ENCODE results near the gene TSPAN9.

Gene TSPAN9

DNA sequence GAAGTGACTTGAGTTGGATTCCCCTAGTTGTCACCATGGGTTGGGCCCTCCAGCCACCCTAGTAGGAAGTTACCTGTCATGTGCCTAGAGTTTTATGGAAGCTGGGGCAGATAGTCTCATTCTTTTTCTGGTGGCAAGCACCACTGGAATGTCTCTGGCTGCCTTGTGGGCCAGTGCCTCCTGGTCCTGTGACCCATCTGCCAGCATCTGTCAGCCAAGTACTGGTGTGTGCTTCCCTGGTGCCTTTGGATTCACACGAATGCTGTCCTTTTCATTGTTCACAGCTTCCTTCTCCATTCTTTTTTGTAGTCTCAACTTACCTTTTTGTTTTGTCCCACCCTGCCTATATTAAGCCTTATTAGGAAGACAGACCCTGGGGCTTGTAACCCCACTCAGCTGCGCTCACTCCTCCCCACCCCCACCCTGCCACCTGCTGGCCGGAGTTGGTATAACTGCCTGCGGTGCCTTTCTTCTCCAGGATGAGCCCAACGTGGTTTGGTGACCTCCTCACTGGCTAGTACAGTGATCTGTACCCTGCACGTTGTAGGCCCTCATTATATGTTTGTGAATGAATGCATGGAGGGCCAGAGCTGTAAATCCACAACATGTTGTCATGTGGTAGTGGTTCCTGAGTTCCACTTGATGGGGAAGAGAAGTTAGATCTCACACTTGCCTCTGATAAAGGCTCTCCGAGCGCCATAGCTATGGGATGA, 125.7 kb downstream of the TSPAN9 start:
- POLR2A ChIA-PET: interaction anchor here (0.5 kb wide), 1 partner anchor 12 kb away, joined by 3 read pairs; no protein-coding TSS in a partner anchor
- WGBS (ENCODE audit: insufficient coverage): 42% methylated on average over 4 of the region's 8 CpGs
- Histone ChIP-seq H3K27ac (ENCODE audit: insufficient read depth in 1 of 2, low read depth in 1 of 2, low read length in 2 of 2, poor library complexity in 1 of 2, severe bottlenecking in 2 of 2) (no peak overlapping the region), H3K9me3 (ENCODE audit: control extremely low read depth in 1 of 5, control insufficient read depth in 4 of 5, insufficient read depth in 2 of 5, low read depth in 1 of 5, low read length in 4 of 5) (no peaks in the 10 kb centered on the region), H3K27me3 (replicated peaks in 2 of 5; ENCODE audit: control insufficient read depth in 4 of 5, insufficient read depth in 5 of 5, low read length in 4 of 5) (peaks cover 0 to 66% (median 31%) of the 10 kb centered on the region in 5 experiments), H3K4me1 (ENCODE audit: control extremely low read depth in 1 of 4, control insufficient read depth in 4 of 4, insufficient read depth in 4 of 4, low read length in 3 of 4) (peaks cover 0 to 33% (median 30%) of the 10 kb centered on the region in 4 experiments), H3K36me3 (ENCODE audit: control insufficient read depth in 4 of 4, insufficient read depth in 4 of 4, low read length in 3 of 4) (no peaks in the 10 kb centered on the region), H3K4me3 (ENCODE audit: control insufficient read depth in 1 of 7, extremely low read depth in 1 of 7, insufficient read depth in 4 of 7, low read depth in 2 of 7, low read length in 6 of 7) (no peak overlapping the region)
- CTCF ChIA-PET: interaction anchor here (0.7 to 2.8 kb wide), 27 partner anchors 8 to 77 kb away, joined by 3 to 10 read pairs (median 4); no protein-coding TSS in a partner anchor
- peak; percentile 50 to 68 (median 56) for DNase-seq

GRCh38 chr12:3203713-3204112, 126.5 kb downstream of the TSPAN9 start:
- 36% methylated on average over 2 of the region's 2 CpGs for WGBS (ENCODE audit: insufficient coverage)
- Histone ChIP-seq H3K27me3 (replicated peaks in 2 of 5; ENCODE audit: control insufficient read depth in 4 of 5, insufficient read depth in 5 of 5, low read length in 4 of 5) (peaks cover 0 to 66% (median 31%) of the 10 kb centered on the region in 5 experiments), H3K36me3 (ENCODE audit: control insufficient read depth in 4 of 4, insufficient read depth in 4 of 4, low read length in 3 of 4) (no peaks in the 10 kb centered on the region), H3K9me3 (ENCODE audit: control extremely low read depth in 1 of 5, control insufficient read depth in 4 of 5, insufficient read depth in 2 of 5, low read depth in 1 of 5, low read length in 4 of 5) (no peaks in the 10 kb centered on the region), H3K4me1 (ENCODE audit: control extremely low read depth in 1 of 4, control insufficient read depth in 4 of 4, insufficient read depth in 4 of 4, low read length in 3 of 4) (peaks cover 0 to 33% (median 30%) of the 10 kb centered on the region in 4 experiments), H3K27ac (ENCODE audit: insufficient read depth in 1 of 2, low read depth in 1 of 2, low read length in 2 of 2, poor library complexity in 1 of 2, severe bottlenecking in 2 of 2) (no peak overlapping the region), H3K4me3 (ENCODE audit: control insufficient read depth in 1 of 7, extremely low read depth in 1 of 7, insufficient read depth in 4 of 7, low read depth in 2 of 7, low read length in 6 of 7) (no peak overlapping the region)
- POLR2A ChIA-PET: interaction anchor here (0.5 kb wide), 1 partner anchor 12 kb away, joined by 3 read pairs; no protein-coding TSS in a partner anchor
- no peak for DNase-seq
- CTCF ChIA-PET: interaction anchor here (0.7 to 2.8 kb wide), 16 partner anchors 10 to 71 kb away, joined by 3 to 10 read pairs (median 5); no protein-coding TSS in a partner anchor

DNA sequence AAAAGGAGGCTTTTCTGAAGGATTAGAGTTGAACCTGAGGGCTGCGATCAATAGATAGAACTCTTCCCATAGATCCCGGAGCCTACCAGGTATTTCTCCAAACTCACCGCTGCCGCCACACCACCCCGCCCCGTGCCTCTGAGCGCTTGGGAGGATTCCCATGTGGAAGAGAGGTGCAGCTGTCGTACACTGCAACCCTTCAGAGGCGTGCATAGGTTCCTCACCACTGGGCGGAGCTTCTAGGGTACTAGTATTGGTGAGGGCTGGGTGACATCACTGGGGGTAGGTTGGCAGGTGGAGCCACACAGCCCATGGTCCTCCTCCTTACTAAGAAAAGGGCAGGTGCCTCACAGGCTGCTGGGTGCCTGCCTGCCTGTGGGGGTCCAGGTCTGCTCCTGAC, 127.0 kb downstream of the TSPAN9 start:
- DNase-seq: no peak
- no peaks in the 10 kb centered on the region for H3K9me3 ChIP-seq (ENCODE audit: control extremely low read depth in 1 of 5, control insufficient read depth in 4 of 5, insufficient read depth in 2 of 5, low read depth in 1 of 5, low read length in 4 of 5)
- H3K4me1 ChIP-seq (ENCODE audit: control extremely low read depth in 1 of 4, control insufficient read depth in 4 of 4, insufficient read depth in 4 of 4, low read length in 3 of 4): peaks cover 0 to 33% (median 30%) of the 10 kb centered on the region in 4 experiments
- H3K27me3 ChIP-seq (replicated peaks in 2 of 5; ENCODE audit: control insufficient read depth in 4 of 5, insufficient read depth in 5 of 5, low read length in 4 of 5): peaks cover 0 to 62% (median 29%) of the 10 kb centered on the region in 5 experiments
- H3K27ac ChIP-seq (ENCODE audit: insufficient read depth in 1 of 2, low read depth in 1 of 2, low read length in 2 of 2, poor library complexity in 1 of 2, severe bottlenecking in 2 of 2): no peak overlapping the region
- POLR2A ChIA-PET: no interaction called here
- 92% methylated on average over 8 of the region's 10 CpGs for WGBS (ENCODE audit: insufficient coverage)
- no peaks in the 10 kb centered on the region for H3K36me3 ChIP-seq (ENCODE audit: control insufficient read depth in 4 of 4, insufficient read depth in 4 of 4, low read length in 3 of 4)
- CTCF ChIA-PET: interaction anchor here (1.5 to 1.9 kb wide), 3 partner anchors 21 to 72 kb away, joined by 4 to 5 read pairs (median 5); no protein-coding TSS in a partner anchor
- H3K4me3 ChIP-seq (ENCODE audit: control insufficient read depth in 1 of 7, extremely low read depth in 1 of 7, insufficient read depth in 4 of 7, low read depth in 2 of 7, low read length in 6 of 7): no peak overlapping the region

DNA sequence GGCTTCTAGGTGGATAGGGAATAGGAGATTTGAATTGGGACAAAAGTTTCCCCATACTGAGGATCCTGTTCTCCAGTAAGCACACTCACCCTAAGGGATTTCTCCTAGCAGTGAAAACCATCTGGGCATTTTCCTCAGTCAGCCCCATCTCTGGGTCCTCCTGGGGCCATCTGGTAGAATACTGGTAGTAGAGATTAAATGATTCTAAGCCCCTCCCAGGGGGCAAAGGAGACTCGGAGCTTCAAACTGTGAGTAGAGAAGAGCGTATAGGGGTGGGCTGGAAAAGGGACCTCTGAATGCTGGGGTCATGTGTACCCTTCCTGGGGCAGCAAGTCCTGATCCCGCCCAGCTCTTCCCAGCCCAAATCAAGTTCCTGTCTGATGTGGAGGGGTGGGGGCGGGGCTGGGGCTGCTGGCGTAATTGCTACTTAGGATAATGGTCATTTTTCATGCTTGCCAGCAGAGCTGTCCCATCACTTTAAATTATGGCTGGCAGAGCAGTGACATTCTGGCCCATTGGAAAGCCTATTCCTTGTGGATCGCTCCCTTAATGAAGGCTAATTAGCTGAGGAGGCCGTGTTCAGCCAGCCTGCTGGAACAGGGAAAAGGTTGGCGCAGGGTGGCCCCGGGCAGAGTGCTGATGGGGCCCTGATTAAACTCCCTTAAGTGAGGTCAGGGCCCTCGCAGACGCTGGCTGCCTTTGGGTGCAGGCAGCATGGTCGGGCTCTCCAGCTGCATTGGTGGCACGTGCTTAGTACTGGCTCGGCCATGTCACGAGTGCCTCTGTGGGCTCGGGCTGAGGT, 127.8 kb downstream of the TSPAN9 start:
- Histone ChIP-seq H3K27ac (ENCODE audit: insufficient read depth in 1 of 2, low read depth in 1 of 2, low read length in 2 of 2, poor library complexity in 1 of 2, severe bottlenecking in 2 of 2) (no peak overlapping the region), H3K36me3 (ENCODE audit: control insufficient read depth in 4 of 4, insufficient read depth in 4 of 4, low read length in 3 of 4) (no peaks in the 10 kb centered on the region), H3K4me3 (ENCODE audit: control insufficient read depth in 1 of 7, extremely low read depth in 1 of 7, insufficient read depth in 4 of 7, low read depth in 2 of 7, low read length in 6 of 7) (no peak overlapping the region), H3K27me3 (replicated peaks in 2 of 5; ENCODE audit: control insufficient read depth in 4 of 5, insufficient read depth in 5 of 5, low read length in 4 of 5) (peaks cover 0 to 55% (median 26%) of the 10 kb centered on the region in 5 experiments), H3K9me3 (ENCODE audit: control extremely low read depth in 1 of 5, control insufficient read depth in 4 of 5, insufficient read depth in 2 of 5, low read depth in 1 of 5, low read length in 4 of 5) (no peaks in the 10 kb centered on the region), H3K4me1 (ENCODE audit: control extremely low read depth in 1 of 4, control insufficient read depth in 4 of 4, insufficient read depth in 4 of 4, low read length in 3 of 4) (peaks cover 0 to 26% (median 22%) of the 10 kb centered on the region in 4 experiments)
- DNase-seq: no peak
- ChIA-PET CTCF (interaction anchor here (1.4 kb wide), 1 partner anchor 29 kb away, joined by 3 read pairs; no protein-coding TSS in a partner anchor), POLR2A (no interaction called here)
- WGBS (ENCODE audit: insufficient coverage): 91% methylated on average over 12 of the region's 16 CpGs

- Histone ChIP-seq H3K27me3 (replicated peaks in 2 of 5; ENCODE audit: control insufficient read depth in 4 of 5, insufficient read depth in 5 of 5, low read length in 4 of 5) (peaks cover 0 to 45% (median 23%) of the 10 kb centered on the region in 5 experiments), H3K27ac (ENCODE audit: insufficient read depth in 1 of 2, low read depth in 1 of 2, low read length in 2 of 2, poor library complexity in 1 of 2, severe bottlenecking in 2 of 2) (no peak overlapping the region), H3K4me1 (ENCODE audit: control extremely low read depth in 1 of 4, control insufficient read depth in 4 of 4, insufficient read depth in 4 of 4, low read length in 3 of 4) (peaks cover 0 to 16% (median 12%) of the 10 kb centered on the region in 4 experiments), H3K4me3 (ENCODE audit: control insufficient read depth in 1 of 7, extremely low read depth in 1 of 7, insufficient read depth in 4 of 7, low read depth in 2 of 7, low read length in 6 of 7) (no peak overlapping the region), H3K9me3 (ENCODE audit: control extremely low read depth in 1 of 5, control insufficient read depth in 4 of 5, insufficient read depth in 2 of 5, low read depth in 1 of 5, low read length in 4 of 5) (no peaks in the 10 kb centered on the region), H3K36me3 (ENCODE audit: control insufficient read depth in 4 of 4, insufficient read depth in 4 of 4, low read length in 3 of 4) (no peaks in the 10 kb centered on the region)
- 93% methylated on average over 8 of the region's 13 CpGs for WGBS (ENCODE audit: insufficient coverage)
- ChIA-PET POLR2A (no interaction called here), CTCF (interaction anchor here (1.2 to 3.3 kb wide), 4 partner anchors 28 to 69 kb away, joined by 3 to 13 read pairs (median 4); no protein-coding TSS in a partner anchor)
- no peak for DNase-seq
Observed at GRCh38 chr12:3205742-3206519, 128.8 kb downstream of the TSPAN9 start.

GRCh38 chr12:3206536-3207072, 129.4 kb downstream of the TSPAN9 start:
- DNase-seq: no peak
- Histone ChIP-seq H3K27ac (ENCODE audit: insufficient read depth in 1 of 2, low read depth in 1 of 2, low read length in 2 of 2, poor library complexity in 1 of 2, severe bottlenecking in 2 of 2) (no peak overlapping the region), H3K27me3 (replicated peaks in 2 of 5; ENCODE audit: control insufficient read depth in 4 of 5, insufficient read depth in 5 of 5, low read length in 4 of 5) (peaks cover 0 to 38% (median 17%) of the 10 kb centered on the region in 5 experiments), H3K9me3 (ENCODE audit: control extremely low read depth in 1 of 5, control insufficient read depth in 4 of 5, insufficient read depth in 2 of 5, low read depth in 1 of 5, low read length in 4 of 5) (no peaks in the 10 kb centered on the region), H3K36me3 (ENCODE audit: control insufficient read depth in 4 of 4, insufficient read depth in 4 of 4, low read length in 3 of 4) (no peaks in the 10 kb centered on the region), H3K4me3 (ENCODE audit: control insufficient read depth in 1 of 7, extremely low read depth in 1 of 7, insufficient read depth in 4 of 7, low read depth in 2 of 7, low read length in 6 of 7) (no peak overlapping the region), H3K4me1 (ENCODE audit: control extremely low read depth in 1 of 4, control insufficient read depth in 4 of 4, insufficient read depth in 4 of 4, low read length in 3 of 4) (peaks cover 0 to 15% (median 7%) of the 10 kb centered on the region in 4 experiments)
- 98% methylated on average over 5 of the region's 5 CpGs for WGBS (ENCODE audit: insufficient coverage)
- POLR2A ChIA-PET: no interaction called here
- CTCF ChIA-PET: interaction anchor here (1.2 to 3.3 kb wide), 7 partner anchors 9 to 68 kb away, joined by 3 to 13 read pairs (median 4); no protein-coding TSS in a partner anchor

Measured in common myeloid progenitor, CD34-positive (primary cell).